GM12878 (cell line): Measurements from ENCODE around the gene GRIK4. TPM values are rescaled to one million over a fixed set of nuclear protein-coding genes. Genes with fewer than 3 reads are reported as not detected.

Experiments
- ATAC-seq: fragments of 200-7000 bp; cut with Tn5 transposase; 3 replicates; pipeline ENCODE4 v1.9.1; 2020; ENCODE audit warnings: mild to moderate bottlenecking, moderate library complexity
- BruUV-seq: library from RNA; stranded (reverse); fragments of 400-500 nt; replicated peaks from 2 replicates; lab custom pipeline; 2021; lab: Mats Ljungman, UMichigan
- CTCF ChIA-PET: fragments of 300-600 bp; sonication (Branson Sonifier 250); formaldehyde crosslinking; extraction: SDS; loops from one replicate; lab custom pipeline; 2021; ENCODE audit warnings: inconsistent platforms; lab: Yijun Ruan, JAX
- POLR2A ChIA-PET: fragments of 350-600 bp; formaldehyde crosslinking; extraction: SDS; loops from one replicate; lab custom pipeline; 2021; ENCODE audit warnings: inconsistent platforms; lab: Charles Lee
- RAD21 ChIA-PET: fragments of 300-600 bp; sonication (Branson Sonifier 250); formaldehyde crosslinking; loops from one replicate; lab custom pipeline; 2023; ENCODE audit warnings: antibody characterized with exemption; ENCODE audit not compliant: unreplicated experiment; lab: Charles Lee
- SMC1A ChIA-PET: fragments of 300-600 bp; sonication (Branson Sonifier 250); formaldehyde crosslinking; loops from one replicate; lab custom pipeline; 2023; ENCODE audit not compliant: unreplicated experiment, uncharacterized antibody; lab: Charles Lee
- DNase-seq: peaks from one replicate; pipeline ENCODE4 v3.0.0-alpha.2; 2011; ENCODE audit warnings: low read depth, low spot score
- FAIRE-seq: peaks from 3 replicates; lab custom pipeline; 2011; peaks lifted over from hg19 to GRCh38; lab: Jason Lieb, UNC
- H2AFZ ChIP-seq: 2 replicates; pipeline ENCODE4 v1.6.0; 2011; ENCODE audit warnings: low read depth, low read length, control low read depth; ENCODE audit not compliant: control insufficient read depth
- H3K27ac ChIP-seq: 2 replicates; pipeline ENCODE4 v1.5.1; 2011; ENCODE audit warnings: control low read depth; ENCODE audit not compliant: control insufficient read depth, insufficient read depth
- H3K27me3 ChIP-seq, 2 experiments: replicated peaks in 1 of 2; 2 replicates each; pipeline versions ENCODE4 v1.6.0 to v1.6.1; 2011; ENCODE audit warnings: low read length in 1 of 2; ENCODE audit not compliant: control insufficient read depth in 2 of 2, insufficient read depth in 2 of 2
- H3K36me3 ChIP-seq, 2 experiments: 2 replicates each; pipeline ENCODE4 v1.5.1; 2011; ENCODE audit warnings: low read length in 1 of 2; ENCODE audit not compliant: control insufficient read depth in 2 of 2, insufficient read depth in 2 of 2
- H3K4me1 ChIP-seq: 2 replicates; pipeline ENCODE4 v1.6.1; 2011; ENCODE audit warnings: mild to moderate bottlenecking, low read length, moderate library complexity, mixed read lengths; ENCODE audit not compliant: control insufficient read depth, insufficient read depth
- H3K4me2 ChIP-seq: 2 replicates; pipeline ENCODE4 v1.6.0; 2011; ENCODE audit warnings: control low read depth; ENCODE audit not compliant: control insufficient read depth, insufficient read depth
- H3K4me3 ChIP-seq: fragments of 200-600 bp; sonication (generic); 2 replicates; pipeline ENCODE4 v1.5.1; 2016
- H3K79me2 ChIP-seq: 2 replicates; pipeline ENCODE4 v1.6.0; 2011; ENCODE audit warnings: low read length; ENCODE audit not compliant: control insufficient read depth, insufficient read depth
- H3K9ac ChIP-seq: 2 replicates; pipeline ENCODE4 v1.8.0; 2011; ENCODE audit warnings: low read length, control low read depth, mixed read lengths; ENCODE audit not compliant: control insufficient read depth, insufficient read depth
- H3K9me3 ChIP-seq: replicated peaks from 3 replicates; pipeline ENCODE4 v1.5.1; 2011; ENCODE audit warnings: mild to moderate bottlenecking, low read length; ENCODE audit not compliant: control insufficient read depth, insufficient read depth
- H4K20me1 ChIP-seq: 2 replicates; pipeline ENCODE4 v1.6.0; 2011; ENCODE audit not compliant: control insufficient read depth, insufficient read depth
- ASH2L ChIP-seq: fragments of 300-600, 200-600 bp; sonication (generic); IDR thresholded peaks from 2 replicates; pipeline ENCODE4 v1.6.1; 2017; ENCODE audit warnings: low read depth, mild to moderate bottlenecking, borderline replicate concordance
- CBFB ChIP-seq: IDR thresholded peaks from 2 replicates; pipeline ENCODE4 v1.6.1; 2016; ENCODE audit warnings: antibody characterized with exemption, low read depth
- CHD1 ChIP-seq: IDR thresholded peaks from 2 replicates; pipeline ENCODE4 v1.6.1; 2012; ENCODE audit warnings: low read depth, low read length, improper control_type of control experiment
- CHD2 ChIP-seq: IDR thresholded peaks from 2 replicates; pipeline ENCODE4 v1.6.1; 2011; ENCODE audit warnings: low read depth, low read length, improper control_type of control experiment, borderline replicate concordance
- CREB1 ChIP-seq: IDR thresholded peaks from 2 replicates; pipeline ENCODE4 v1.6.1; 2012; ENCODE audit warnings: low read depth, mild to moderate bottlenecking, inconsistent platforms
- DPF2 ChIP-seq: fragments of 450-650 bp; IDR thresholded peaks from 2 replicates; pipeline ENCODE4 v1.6.1; 2017; ENCODE audit warnings: mild to moderate bottlenecking
- HDGF ChIP-seq: fragments of 450-650 bp; IDR thresholded peaks from 2 replicates; pipeline ENCODE4 v1.6.1; 2016; ENCODE audit warnings: antibody characterized with exemption
- IKZF1 ChIP-seq: fragments of 450-650 bp; conservative IDR thresholded peaks from 2 replicates; pipeline ENCODE4 v1.6.1; 2017; ENCODE audit warnings: antibody characterized with exemption, mild to moderate bottlenecking
- IKZF2 ChIP-seq, 2 experiments: fragments of 450-650 bp; IDR thresholded peaks; 2 replicates each; pipeline ENCODE4 v1.6.1; 2017; ENCODE audit warnings: mild to moderate bottlenecking in 2 of 2, moderate library complexity in 2 of 2
- IRF4 ChIP-seq: IDR thresholded peaks from 2 replicates; pipeline ENCODE4 v1.6.1; 2011; ENCODE audit warnings: low read depth, low read length
- MEF2B ChIP-seq: fragments of 450-650 bp; IDR thresholded peaks from 2 replicates; pipeline ENCODE4 v1.6.1; 2018; ENCODE audit warnings: mild to moderate bottlenecking, moderate library complexity; ENCODE audit not compliant: partially characterized antibody, poor library complexity, severe bottlenecking
- NBN ChIP-seq: fragments of 450-650 bp; IDR thresholded peaks from 2 replicates; pipeline ENCODE4 v1.6.1; 2016
- NR2F1 ChIP-seq: fragments of 450-650 bp; conservative IDR thresholded peaks from 2 replicates; pipeline ENCODE4 v1.6.1; 2017; ENCODE audit warnings: mild to moderate bottlenecking
- PAX5 ChIP-seq: IDR thresholded peaks from 2 replicates; pipeline ENCODE4 v1.6.1; 2011; ENCODE audit warnings: low read depth, low read length, borderline replicate concordance
- RCOR1 ChIP-seq: conservative IDR thresholded peaks from 2 replicates; pipeline ENCODE4 v1.6.1; 2012; ENCODE audit warnings: low read depth, low read length, improper control_type of control experiment
- WGBS: methylation state at CpG from one replicate; pipeline ENCODE4 v1.1.6; 2016; ENCODE audit warnings: low lambda C conversion rate; ENCODE audit not compliant: insufficient replicate concordance, insufficient coverage; ENCODE audit errors: missing lambda C conversion rate; 5-methylcytosine and 5-hydroxymethylcytosine counted together
- in situ Hi-C: fragments of 300-500 bp; cut with MboI; formaldehyde crosslinking; loops from 9 replicates; pipeline ENCODE4 v1.14.3; 2018; ENCODE audit warnings: mixed read lengths
- intact Hi-C: fragments of 100-400 bp; cut with micrococcal nuclease; formaldehyde crosslinking; loops from one replicate; pipeline ENCODE4 v1.14.2; 2022; ENCODE audit not compliant: unreplicated experiment
- polyA plus RNA-seq, 11 experiments: library from polyadenylated mRNA; depleted of rRNA in 4 of 11; unstranded in 6 of 11; stranded (reverse) in 5 of 11; fragments of >200 nt; fragmentation: Nextera tagmentation in 4 of 11; fragmentation: Illumina TruSeq in 1 of 11; extraction: Ambion mirVana in 4 of 11; extraction: Trizol in 1 of 11; gene quantifications; 1 replicate in 1 of 11; 2 replicates in 10 of 11; pipeline versions ENCODE4 v1.2.1 to v1.2.3, GENCODE V29; 2011 to 2016; ENCODE audit warnings: inconsistent platforms in 2 of 11, missing spikeins in 2 of 11, low read depth in 1 of 11
- total RNA-seq, 4 experiments: library from RNA; depleted of rRNA in 3 of 4; stranded (reverse); fragments of >200 nt in 3 of 4; fragmentation: Illumina TruSeq in 1 of 4; extraction: Trizol in 1 of 4; gene quantifications; 2 replicates each; pipeline versions ENCODE4 v1.2.1 to v1.2.3, GENCODE V29; 2013 to 2021
- TF ChIP-seq, protein P1 (sequence below): fragments of 450-650 bp; IDR thresholded peaks from 2 replicates; pipeline ENCODE4 v1.6.1; 2016; ENCODE audit warnings: mild to moderate bottlenecking
- TF ChIP-seq, protein P2 (sequence below): fragments of 450-650 bp; IDR thresholded peaks from 2 replicates; pipeline ENCODE4 v1.6.1; 2016; ENCODE audit warnings: mild to moderate bottlenecking

Gene GRIK4
- total and polyA plus RNA-seq, 10 of the 15 experiments (the other 5 are each of a cell fraction or from before 2014, with no cell fraction given), result 0.33 to 3.6 (median 0.72) TPM

DNA sequence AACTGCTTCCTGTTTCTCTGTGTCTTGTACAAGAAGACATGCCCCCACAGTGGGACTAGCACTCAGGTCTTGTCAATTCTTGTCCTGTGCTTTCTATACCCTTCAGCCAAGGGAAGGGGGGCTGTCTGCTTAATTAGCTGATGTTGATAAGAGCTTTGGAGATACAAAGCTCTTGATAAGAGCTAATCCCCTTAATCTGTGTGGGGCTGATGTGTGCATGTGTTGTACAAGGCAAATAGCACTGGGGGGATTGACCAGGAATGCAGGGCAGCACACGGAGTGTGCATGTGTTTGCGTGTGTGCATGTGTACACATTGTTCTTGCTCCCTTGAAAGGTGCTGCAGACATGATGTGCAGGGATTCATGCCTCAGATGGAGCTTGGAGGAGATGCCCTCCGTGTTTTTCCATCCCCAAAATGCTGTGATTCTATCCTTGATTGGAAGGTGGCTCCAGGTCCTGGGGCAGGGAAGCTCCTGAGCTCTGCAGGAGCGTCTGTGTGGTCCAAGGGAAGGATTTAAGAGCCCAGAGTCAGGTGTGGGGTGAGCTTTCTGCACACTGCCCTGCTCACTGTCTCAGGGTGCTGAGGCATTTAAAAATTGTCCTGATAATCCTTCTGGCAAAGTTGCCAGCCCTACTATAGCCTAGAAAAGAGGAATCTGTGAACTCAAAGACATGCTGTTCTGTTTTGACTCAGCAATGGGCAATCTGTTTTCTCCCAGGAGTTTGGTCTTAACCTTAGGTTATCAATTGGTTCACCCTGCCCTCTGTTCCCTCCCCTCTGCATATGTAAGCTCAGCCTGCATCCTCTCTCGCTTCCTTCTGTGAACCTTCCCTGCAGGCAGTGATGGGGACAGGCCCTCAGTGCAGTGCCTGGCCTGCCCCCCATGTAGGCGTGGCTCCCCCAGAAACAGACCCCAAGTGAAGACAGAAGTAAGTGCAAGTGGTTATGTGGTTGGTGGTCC, 102.0 kb downstream of the GRIK4 start:
- ATAC-seq (peak; percentile 86), FAIRE-seq (peak; percentile 41), DNase-seq (peak; percentile 83)
- ChIA-PET RAD21 (interaction anchor here (0.7 to 4.7 kb wide), 26 partner anchors 8 to 276 kb away, joined by 3 to 38 read pairs (median 4); partner anchors contain the start of gene GRIK4), POLR2A (interaction anchor here (0.7 to 1.6 kb wide), 5 partner anchors 8 to 71 kb away, joined by 3 to 8 read pairs (median 5); no protein-coding TSS in a partner anchor), CTCF (interaction anchor here (0.7 to 3.5 kb wide), 25 partner anchors 8 to 316 kb away, joined by 3 to 32 read pairs (median 4); partner anchors contain the start of genes ARHGEF12 and GRIK4), SMC1A (interaction anchor here (0.6 to 4.6 kb wide), 32 partner anchors 8 to 964 kb away, joined by 3 to 25 read pairs (median 4); no protein-coding TSS in a partner anchor)
- H2AFZ ChIP-seq, result peak overlapping the region; percentile 63
- H3K9me3 ChIP-seq, result peaks cover 5% of the 10 kb centered on the region; the same call in 2 of the 3 replicates
- 7% methylated on average over 6 of the region's 6 CpGs for WGBS
- peak overlapping the region; percentile 34 for H3K4me3 ChIP-seq
- no peaks in the 10 kb centered on the region for H4K20me1 ChIP-seq
- BruUV-seq, result TSS peak; percentile 71
- peaks cover 32% of the 10 kb centered on the region for H3K4me1 ChIP-seq
- intact Hi-C loops, result loop anchor here (2.0 kb wide), 5 partner anchors 43 to 279 kb away; partner anchors contain the start of gene GRIK4
- H3K9ac ChIP-seq, result peak overlapping the region; percentile 44
- in situ Hi-C loops, result no loop called here
- H3K79me2 ChIP-seq, result no peaks in the 10 kb centered on the region
- H3K27me3 ChIP-seq, result no peaks in the 10 kb centered on the region
- peak overlapping the region; percentile 75 for H3K27ac ChIP-seq
- no peaks in the 10 kb centered on the region for H3K36me3 ChIP-seq
- peak overlapping the region; percentile 98 for H3K4me2 ChIP-seq
- TF ChIP-seq IKZF2 (IDR thresholded peaks at IDR 0.05) (peak; percentile 76; a peak in 3 of 4 replicates), NR2F1 (peak; percentile 78), IKZF1 (peak; percentile 69), CBFB (no peak), HDGF (0 out of 2 replicates have a peak, but pooled peaks have one; percentile 17), CREB1 (no peak), IRF4 (peak; percentile 90), CHD2 (peak; percentile 43; the same call in 1 of the 2 replicates), ASH2L (no peak), MEF2B (peak; percentile 68), PAX5 (peak; percentile 38; the same call in 1 of the 2 replicates), CHD1 (no peak), DPF2 (peak; percentile 35; the same call in 1 of the 2 replicates), NBN (peak; percentile 49; the same call in 1 of the 2 replicates), RCOR1 (0 out of 2 replicates have a peak, but pooled peaks have one; percentile 69)
- TF ChIP-seq, protein P1, sequence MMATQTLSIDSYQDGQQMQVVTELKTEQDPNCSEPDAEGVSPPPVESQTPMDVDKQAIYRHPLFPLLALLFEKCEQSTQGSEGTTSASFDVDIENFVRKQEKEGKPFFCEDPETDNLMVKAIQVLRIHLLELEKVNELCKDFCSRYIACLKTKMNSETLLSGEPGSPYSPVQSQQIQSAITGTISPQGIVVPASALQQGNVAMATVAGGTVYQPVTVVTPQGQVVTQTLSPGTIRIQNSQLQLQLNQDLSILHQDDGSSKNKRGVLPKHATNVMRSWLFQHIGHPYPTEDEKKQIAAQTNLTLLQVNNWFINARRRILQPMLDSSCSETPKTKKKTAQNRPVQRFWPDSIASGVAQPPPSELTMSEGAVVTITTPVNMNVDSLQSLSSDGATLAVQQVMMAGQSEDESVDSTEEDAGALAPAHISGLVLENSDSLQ, result no peak
- TF ChIP-seq, protein P2, sequence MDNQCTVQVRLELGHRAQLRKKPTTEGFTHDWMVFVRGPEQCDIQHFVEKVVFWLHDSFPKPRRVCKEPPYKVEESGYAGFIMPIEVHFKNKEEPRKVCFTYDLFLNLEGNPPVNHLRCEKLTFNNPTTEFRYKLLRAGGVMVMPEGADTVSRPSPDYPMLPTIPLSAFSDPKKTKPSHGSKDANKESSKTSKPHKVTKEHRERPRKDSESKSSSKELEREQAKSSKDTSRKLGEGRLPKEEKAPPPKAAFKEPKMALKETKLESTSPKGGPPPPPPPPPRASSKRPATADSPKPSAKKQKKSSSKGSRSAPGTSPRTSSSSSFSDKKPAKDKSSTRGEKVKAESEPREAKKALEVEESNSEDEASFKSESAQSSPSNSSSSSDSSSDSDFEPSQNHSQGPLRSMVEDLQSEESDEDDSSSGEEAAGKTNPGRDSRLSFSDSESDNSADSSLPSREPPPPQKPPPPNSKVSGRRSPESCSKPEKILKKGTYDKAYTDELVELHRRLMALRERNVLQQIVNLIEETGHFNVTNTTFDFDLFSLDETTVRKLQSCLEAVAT, result peak; percentile 99
